Stimulated activated CD4-positive, alpha-beta T cell treated with anti-CD3 and anti-CD28 coated beads, Interleukin-1b, Interleukin-23, amount 100 ng/mL, for 4 hours (primary cell): ENCODE measurements around the gene ZDHHC17.
"Not testable (repeated sequence)": the region's sequence is repeated elsewhere in the genome, so short reads cannot be mapped to it uniquely, and the experiment has no call there.

ENCODE experiments used
- DNase-seq, 2 donors: peaks; one replicate each; pipeline ENCODE4 v3.0.0-alpha.2; 2020; ENCODE audit warnings: low read depth in 2 of 2

The ZDHHC17 gene, protein sequence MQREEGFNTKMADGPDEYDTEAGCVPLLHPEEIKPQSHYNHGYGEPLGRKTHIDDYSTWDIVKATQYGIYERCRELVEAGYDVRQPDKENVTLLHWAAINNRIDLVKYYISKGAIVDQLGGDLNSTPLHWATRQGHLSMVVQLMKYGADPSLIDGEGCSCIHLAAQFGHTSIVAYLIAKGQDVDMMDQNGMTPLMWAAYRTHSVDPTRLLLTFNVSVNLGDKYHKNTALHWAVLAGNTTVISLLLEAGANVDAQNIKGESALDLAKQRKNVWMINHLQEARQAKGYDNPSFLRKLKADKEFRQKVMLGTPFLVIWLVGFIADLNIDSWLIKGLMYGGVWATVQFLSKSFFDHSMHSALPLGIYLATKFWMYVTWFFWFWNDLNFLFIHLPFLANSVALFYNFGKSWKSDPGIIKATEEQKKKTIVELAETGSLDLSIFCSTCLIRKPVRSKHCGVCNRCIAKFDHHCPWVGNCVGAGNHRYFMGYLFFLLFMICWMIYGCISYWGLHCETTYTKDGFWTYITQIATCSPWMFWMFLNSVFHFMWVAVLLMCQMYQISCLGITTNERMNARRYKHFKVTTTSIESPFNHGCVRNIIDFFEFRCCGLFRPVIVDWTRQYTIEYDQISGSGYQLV

DNA sequence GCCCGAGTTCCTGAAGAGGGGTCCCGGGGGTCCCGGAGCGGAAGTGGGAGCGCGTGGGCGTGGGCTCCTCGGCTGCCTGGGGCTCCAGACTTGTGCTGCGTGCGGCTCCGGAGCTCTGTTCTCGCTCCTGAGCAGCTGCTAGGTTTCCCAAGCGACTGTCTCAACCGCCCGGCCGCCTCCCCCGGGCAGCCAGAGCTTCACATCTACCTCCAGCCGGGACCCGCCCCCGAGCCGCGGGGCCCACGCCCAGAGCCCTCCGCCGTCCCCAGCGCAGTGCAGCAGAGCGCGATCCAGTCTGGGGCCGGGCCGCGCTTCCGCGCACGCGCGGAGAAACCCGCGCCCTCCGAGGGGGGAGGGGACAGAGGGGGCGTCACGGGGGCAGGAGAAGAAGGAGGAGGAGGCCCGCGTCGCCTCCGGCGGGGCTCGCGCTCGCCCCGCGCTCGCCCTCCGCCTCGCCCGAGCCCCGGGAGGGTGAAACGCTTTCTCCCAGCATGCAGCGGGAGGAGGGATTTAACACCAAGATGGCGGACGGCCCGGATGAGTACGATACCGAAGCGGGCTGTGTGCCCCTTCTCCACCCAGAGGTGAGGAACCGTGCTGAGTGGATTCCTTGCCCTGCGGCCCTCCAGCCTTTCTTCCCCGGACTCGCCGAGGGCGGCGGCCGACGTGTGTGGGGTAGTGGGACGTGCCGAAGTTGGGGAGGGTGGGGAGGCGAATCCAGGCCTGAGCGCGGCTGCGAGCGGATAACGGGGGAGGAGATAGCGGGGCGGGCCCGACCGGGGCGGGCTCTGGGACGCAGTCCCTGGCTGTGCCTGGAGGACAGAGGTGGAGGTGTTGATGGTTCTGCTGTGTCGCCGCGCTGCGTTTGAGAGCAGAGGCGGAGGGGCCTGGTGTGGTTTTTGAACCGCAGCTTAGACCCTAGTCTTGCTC is at the start of gene ZDHHC17:
Gene ZDHHC17 (plus strand): TSS at position 370 of the 930 bp plus-strand sequence. CDS start 122 bp downstream, at position 492.
- peak; percentile 85 to 90 for DNase-seq

DNA sequence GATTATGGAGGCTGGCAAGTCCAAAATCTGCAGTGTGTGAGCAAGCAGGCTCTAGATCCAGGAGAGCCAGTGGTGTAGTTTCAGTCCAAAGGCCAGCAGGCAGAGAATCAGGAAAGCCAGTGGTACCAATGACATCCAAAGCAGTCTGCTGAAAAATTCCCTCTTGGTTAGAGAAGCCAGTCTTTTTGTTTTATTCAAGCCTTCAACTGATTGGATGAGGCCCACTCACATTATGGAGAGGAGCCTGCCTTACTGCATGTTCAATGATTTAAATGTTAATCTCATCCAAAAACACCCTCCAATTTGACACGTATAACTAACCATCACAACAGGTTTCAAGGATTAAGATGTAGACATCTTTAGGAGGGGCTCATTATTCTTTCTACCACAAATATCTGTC is 49.5 kb upstream of the ZDHHC17 start:
- DNase-seq, result no peak

DNA sequence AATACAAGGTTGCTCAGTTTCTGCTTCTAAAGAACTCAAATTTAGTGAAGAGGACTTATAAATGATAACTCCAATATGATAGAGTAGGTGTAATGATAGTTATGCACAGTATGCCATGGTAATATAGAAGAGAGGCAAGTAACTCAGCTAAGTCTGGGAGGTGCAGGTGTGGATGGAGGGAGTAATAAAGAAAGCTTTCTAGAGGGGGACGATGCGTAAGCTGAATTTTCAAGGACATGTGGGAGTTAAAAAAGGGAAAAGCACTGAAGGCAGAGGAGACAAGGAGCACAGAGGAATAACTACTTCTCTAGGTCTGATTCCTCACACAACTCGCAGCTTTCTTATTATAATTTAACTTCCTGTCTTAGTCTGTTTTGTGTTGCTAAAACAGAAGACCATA is 49.1 kb upstream of the ZDHHC17 start:
- DNase-seq, result no peak

DNA sequence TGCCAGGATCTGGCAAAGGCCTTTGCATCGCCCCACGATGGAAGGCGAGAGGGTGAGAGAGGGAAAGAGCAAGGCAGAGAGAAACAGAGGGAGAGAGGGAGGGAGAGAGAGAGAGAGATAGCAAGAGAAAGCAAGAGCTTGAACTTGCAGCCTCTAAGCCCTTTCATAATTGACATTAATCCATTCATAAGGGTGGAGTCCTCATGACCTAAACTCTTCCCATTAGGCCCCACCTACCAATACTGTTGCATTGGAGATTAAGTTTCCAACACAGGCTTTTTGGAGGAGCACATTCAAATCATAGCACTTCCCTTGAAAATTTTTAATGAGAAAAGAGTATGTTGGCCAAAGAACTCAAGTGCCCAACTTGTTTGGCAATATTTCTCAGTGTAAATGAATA is 48.6 kb upstream of the ZDHHC17 start:
- DNase-seq, result no peak

DNA sequence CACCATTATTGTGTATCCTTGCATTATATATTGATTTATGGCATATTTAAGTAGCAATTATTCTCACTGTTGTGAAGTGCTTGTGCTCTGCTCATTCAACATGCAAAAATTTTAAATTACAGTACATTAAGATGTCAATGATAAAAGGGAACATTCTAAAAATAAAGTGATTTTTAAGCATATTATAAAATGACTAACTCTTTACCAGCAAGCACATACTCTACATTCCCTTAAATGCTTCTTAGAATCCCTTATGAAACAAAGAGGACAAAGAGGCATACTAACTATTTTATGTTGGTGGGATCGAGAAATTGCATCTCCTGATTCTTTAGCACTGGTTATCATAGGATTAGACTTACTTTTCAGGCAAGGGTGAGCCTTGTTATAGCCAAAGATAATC is 46.6 kb upstream of the ZDHHC17 start:
- DNase-seq, result no peak

DNA sequence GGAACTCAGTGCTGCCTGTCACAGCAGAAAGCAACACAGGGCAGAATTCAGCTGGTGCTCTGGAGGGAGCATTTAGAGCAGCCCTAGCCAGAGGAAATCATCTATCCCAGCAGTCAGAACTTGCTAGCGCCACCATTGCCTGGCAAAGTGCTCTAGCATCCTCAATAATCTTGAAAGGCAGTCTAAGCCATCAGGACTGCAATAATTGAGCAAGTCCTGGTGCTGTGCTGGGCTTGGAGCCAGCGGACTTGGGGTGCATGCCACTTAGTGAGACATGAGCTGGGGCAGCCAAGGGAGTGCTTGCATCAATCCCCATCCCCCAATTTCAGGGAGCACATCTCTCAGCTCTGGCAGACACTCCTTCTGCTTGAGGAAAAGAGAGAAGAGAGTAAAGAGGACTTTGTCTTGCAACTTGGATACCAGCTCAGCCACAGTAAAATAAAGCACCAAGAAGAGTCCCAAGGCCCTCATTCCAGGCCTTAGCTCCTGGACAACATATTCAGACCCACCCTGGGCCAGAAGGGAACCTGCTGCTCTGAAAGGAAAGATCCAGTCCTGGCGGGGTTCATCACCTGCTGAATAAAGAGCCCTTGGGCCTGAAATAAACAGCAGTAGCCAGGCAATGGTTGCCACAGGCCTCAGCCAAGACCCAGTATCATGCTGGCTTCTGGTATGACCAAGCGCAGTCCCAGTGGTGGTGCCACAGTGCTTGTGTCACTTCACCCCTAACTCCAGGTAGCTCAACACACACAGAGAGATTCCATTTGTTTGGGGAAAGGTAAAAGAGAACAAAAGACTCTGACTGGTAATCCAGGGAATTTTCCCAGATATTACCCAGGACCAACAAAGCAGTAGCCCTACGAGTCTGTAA is 44.5 kb upstream of the ZDHHC17 start:
- no peak for DNase-seq

DNA sequence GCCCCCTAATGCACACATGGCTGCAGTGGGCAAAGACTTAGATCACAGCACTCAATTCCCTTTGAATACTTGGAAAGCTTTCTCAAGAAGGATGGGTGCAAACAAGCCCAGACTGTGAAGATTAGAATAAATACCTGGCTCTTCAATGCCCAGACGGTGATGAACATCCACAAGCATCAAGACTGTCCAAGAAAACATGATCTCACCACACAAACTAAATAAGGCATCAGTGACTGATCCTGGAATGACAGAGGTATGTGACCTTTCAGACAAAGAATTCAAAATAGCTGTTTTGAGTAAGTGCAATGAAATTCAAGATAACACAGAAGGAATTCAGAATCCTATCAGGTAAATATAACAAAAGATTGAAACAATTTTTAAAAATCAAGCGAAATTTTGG is 43.8 kb upstream of the ZDHHC17 start:
- DNase-seq, result no peak

DNA sequence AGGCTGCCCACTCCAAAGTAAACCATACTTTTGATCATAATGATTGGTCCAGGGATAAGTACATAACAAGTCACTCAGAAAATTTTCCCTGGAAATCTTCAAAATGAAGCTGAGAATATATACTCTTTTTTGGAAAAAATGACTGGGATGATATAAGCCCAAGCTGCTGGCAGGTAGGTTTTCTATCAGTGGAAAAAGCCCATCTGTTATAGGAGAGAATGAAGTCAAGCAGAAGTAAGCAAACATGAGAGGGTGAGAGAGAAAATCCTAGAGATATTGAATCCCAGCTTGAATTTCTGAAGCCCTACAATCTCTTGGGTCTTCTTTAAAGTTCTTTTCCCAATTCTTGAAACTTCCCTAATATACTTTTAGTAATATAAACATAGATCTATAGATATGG is 37.3 kb upstream of the ZDHHC17 start:
- DNase-seq, result no peak

DNA sequence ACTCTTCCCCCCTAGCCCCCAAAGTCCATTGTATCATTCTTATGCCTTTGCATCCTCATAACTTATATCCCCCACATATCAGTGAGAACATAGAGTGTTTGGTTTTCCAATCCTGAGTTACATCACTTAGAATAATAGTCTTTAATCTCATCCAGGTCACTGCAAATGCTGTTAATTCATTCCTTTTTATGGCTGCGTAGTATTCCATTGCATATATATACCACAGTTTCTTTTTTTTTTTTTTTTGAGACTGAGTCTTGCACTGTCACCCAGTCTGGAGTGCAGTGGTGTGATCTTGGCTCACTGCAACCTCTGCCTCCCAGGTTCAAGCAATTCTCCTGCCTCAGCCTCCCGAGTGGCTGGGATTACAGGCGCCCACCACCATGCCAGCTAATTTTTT is 31.7 kb upstream of the ZDHHC17 start:
- not testable (repeated sequence) for DNase-seq

DNA sequence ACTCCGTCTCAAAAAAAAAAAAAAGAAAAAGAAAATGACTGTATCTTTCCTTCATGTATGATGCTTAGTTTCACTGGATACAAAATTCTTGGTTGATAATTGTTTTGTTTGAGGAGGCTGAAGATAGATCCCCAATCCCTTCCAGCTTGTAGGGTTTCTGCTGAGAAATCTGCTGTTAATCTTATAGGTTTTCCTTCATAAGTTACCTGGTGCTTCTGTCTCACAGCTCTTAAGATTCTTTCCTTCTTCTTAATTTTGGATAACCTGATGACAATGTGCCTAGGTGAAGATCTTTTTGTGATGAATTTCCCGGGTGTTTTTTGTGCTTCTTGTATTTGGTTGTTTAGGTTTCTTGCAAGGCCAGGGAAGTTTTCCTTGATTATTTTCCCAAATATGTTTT is 26.2 kb upstream of the ZDHHC17 start:
- DNase-seq, result not testable (repeated sequence)

DNA sequence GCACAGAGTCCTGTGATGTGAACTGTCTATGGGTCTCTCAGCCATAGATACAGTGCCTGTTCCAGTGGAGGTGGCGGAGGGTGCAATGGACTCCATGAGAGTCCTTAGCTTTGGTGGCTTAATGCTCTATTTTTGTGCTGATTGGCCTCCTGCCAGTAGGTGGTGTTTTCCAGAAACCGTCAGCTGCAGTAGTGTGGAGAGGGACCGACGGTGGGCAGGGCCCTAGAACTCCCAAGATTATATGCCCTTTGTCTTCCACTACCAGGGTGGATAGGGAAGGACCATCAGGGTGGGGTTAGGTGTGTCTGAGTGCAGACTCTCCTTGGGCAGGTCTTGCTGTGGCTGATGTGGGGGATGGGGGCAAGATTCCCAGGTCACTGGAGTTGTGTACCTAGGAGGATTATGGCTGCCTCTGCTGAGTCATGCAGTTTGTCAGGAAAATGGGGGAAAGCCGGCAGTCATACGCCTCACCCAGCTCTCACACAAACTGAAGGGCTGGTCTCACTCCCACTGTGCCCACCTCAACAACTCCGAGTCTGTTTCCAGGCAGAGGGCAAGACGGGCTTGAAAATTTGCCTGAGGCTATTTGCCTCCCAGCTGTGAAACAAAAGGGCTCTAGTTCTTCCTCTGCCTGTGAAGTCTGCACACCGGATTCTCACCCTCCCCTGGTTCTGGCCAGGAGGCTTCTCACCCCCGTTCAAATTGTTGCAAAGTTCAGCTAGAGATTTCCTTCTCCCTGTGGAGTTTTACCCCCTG is 24.9 kb upstream of the ZDHHC17 start:
- DNase-seq, result no peak

DNA sequence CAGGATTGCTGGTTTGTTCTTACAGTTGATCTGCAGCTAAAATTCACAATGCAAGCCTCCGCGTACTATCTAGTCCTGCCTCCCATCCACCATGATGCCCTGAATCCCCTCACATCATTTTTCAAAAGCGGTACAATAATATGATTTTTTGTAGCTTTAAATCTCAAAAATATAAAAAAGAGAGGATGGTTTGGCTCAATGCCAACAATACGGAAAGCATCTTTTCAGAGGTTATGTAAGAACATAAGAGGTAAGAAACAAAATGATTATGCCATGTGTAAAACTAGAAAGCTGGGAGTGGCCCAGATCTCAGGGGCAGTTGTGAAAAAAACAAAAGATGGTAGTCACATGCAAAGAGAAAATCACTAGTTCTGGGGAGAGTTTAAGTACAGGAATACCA is 24.0 kb upstream of the ZDHHC17 start:
- DNase-seq, result no peak

DNA sequence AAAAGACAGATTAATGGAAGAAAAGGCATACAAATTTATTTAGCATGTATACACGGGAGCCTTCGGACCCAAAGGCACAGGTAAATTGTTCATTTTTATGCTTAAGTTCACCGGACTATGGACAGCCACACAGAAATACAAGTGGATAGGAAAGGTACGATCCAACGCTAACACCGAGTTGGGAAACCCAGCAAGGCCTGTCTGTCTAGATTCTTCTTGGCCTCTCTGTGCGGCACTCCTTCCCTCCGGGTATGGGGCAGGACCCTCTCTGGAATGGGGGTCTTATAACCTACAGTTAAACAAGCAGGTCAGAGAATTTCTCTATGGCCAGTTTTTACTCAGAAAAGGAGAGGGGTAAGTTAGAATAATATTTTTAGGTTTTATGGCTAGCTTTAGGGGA is 23.4 kb upstream of the ZDHHC17 start:
- DNase-seq, result no peak

DNA sequence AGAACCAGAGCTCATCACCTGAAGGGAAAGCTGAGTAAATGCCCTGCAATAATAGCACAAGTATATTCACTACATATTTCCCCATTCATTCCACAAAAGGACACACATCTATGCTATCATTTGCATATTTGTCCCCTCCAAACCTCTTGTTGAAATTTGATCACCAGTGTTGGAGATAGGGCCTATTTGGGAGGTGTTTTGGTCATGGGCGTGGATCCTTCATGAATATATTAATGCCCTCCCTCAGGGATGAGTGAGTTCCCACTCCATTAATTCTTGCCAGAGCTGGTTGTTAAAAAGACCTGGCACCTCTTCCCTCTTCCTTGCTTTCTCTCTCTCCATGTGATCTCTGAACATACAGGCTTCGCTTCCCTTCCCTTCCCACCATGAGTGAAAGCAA is 18.6 kb upstream of the ZDHHC17 start:
- no peak for DNase-seq

DNA sequence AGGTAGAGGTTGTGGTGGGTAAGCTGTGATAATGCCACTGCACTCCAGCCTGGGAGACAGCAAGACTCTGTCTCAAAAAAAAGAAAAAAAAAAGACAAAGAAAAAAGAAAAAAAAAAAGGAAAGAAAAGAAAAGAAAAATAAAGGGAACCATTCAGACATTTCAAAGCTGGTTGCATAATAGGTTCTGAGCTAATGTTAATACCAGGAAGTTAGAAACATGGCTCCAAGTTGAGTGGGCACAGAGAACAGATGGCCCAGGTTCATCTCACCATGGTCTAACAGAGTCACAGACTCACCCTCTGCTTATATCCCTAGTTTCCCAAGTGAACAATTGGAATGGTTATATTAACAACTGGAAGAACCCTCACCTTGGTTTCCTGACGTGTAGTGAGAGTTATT is 17.4 kb upstream of the ZDHHC17 start:
- DNase-seq, result no peak

DNA sequence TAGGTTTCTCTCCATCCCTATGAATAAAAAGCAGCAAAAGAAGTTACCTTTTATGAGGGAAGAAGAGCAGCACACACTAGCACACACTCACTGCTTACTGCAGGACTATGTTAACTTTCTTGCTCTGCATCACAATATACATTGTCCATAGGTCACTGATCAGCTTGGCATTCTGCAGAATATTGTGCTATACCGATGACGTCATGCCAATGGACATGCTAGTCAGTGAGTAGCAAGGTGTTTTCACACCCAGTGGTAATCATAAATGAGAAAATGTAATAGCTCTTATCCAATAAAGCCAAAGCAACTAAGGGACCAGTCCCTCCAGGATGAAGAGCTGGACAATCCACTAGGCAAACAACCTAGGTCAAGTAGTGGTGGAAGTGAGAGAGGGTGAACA is 16.7 kb upstream of the ZDHHC17 start:
- DNase-seq, result no peak

DNA sequence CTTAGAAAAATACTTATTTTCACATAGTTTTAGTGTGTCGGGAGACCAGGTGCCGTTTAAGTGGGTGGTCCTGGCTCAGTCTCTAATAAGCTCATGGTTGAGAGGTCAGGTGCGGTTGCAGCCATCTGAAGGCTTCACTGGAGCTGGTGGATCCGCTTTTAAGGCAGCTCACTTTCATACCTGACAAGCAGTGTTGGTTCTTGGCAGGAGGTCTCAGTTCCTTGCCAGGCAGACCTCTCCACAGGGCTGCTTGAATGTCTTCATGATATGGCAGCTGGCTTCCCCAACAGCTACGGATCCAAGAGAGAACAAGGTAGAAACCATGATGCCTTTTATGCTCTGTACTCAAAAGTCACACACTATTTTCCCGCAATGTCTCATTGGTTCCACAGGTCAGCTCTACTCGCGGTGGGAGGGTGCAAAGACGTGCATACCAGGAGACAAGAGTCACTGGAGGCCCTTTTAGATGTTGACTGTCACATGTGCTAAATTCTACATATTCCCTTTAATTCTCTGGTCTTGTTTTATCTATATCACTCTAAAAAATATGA is 8.0 kb upstream of the ZDHHC17 start:
- no peak for DNase-seq

DNA sequence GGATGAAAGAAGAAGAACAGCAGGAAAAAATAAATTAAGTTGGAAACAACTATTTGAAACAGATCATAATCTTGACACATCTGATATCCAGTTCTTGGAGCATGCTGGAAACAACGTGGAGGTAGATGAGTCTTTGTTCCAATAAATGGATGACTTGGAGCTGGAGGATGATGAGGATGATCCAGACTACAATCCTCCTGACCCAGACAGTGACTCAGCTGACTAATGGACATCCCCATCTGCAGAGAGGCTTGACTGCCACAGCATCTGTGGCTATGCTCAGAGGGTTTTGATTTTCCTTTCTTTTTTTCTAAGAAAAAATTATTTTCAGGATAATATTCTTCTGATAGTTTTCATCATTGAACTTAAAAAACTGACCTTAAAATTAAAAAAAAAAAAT is 6.2 kb upstream of the ZDHHC17 start:
- DNase-seq, result no peak

DNA sequence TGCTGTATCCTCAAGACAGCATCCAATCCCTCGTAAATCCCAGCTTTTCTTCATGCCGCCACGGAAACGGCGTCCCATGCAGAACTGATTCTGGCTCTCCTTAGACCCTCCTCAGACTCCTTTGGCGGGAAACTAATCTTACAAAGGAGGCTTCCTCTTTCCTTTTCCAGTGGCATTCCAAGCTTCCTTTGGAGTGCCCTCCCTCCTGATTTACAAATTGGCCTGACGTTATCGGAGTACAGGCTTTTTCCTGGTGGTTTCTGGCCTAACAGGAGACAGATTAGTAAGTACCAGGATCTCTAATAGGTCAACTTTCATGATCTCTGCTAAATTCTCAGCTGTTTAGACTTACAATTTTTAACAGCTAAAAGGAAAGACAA is 1.3 kb upstream of the ZDHHC17 start:
- no peak for DNase-seq

DNA sequence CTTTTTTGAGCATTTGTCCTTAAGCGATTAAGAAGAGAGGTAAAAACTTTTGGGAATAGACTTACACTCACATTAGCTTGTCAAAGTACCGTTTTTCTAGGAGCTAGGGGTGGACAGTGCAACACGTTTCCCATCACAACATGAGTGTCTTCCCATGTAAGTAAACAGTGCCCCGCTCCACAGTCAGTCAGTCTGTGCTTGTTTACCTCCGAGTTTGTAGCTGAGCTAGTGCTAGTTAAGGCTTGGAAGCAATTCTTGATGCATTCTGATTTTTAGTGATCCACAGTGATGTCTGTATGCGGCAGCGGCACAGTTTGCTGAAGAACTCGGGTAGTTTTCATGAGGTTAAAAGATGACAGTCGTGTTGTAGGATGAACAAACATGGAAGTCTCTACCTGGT is 941 bp downstream of the ZDHHC17 start:
- no peak for DNase-seq
